ENCODE data around the gene CETN2.

Gene CETN2

GRCh38 chrX:152861826-152862225 lies 31.3 kb upstream of the CETN2 start:
- H3K36me3 ChIP-seq (ENCODE audit: control insufficient read depth in 2 of 2, insufficient read depth in 1 of 2, low read length in 2 of 2), result peaks cover 5 to 66% of the 10 kb centered on the region in 2 experiments; a peak in 2 of 3 replicates
- TF ChIP-seq BCL6B (tag by site-specific recombination; IDR thresholded peaks at IDR 0.05) (no peak), ZSCAN23 (tag by site-specific recombination; IDR thresholded peaks at IDR 0.05) (no peak)
- POLR2A ChIA-PET, result no interaction called here

DNA sequence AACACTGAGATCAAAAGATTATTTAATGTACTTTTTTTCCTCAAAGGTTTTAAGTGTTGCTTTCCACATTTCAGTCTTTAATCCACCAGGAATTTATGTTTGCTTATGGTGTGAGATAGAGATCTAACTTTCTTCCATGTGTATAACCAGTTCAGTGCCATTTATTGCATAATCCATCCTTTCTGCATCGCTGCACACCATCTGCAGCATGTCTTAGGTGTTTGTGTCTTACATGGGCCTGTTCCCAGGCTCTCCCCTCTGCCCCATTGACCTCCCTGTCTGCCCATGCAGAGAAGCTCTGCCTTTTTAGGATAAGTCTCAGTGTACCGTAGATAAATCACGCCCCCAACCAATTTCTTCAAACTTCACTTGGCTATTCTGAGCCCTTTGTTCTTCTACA lies 30.6 kb upstream of the CETN2 start:
- Histone ChIP-seq H3K9me3 (ENCODE audit: control insufficient read depth, insufficient read depth, low read depth, low read length) (no peaks in the 10 kb centered on the region), H3K4me1 (ENCODE audit: control insufficient read depth, insufficient read depth, low read length) (no peaks in the 10 kb centered on the region), H3K27ac (ENCODE audit: extremely low read depth, low read depth, low read length) (no peak overlapping the region), H3K36me3 (ENCODE audit: control insufficient read depth in 2 of 2, insufficient read depth in 1 of 2, low read length in 2 of 2) (peaks cover 8 to 59% of the 10 kb centered on the region in 2 experiments; a peak in 2 of 3 replicates), H3K4me3 (ENCODE audit: low read depth, low read length) (no peak overlapping the region)
- TF ChIP-seq ZNF585B (tag by site-specific recombination; IDR thresholded peaks at IDR 0.05) (no peak), ZNF248 (tag by site-specific recombination; IDR thresholded peaks at IDR 0.05) (no peak), BCL11B (tag by site-specific recombination; IDR thresholded peaks at IDR 0.05; ENCODE audit: low read depth) (no peak), ZNF510 (tag by site-specific recombination; IDR thresholded peaks at IDR 0.05; ENCODE audit: insufficient replicate concordance) (no peak), OSR2 (tag by site-specific recombination; IDR thresholded peaks at IDR 0.05) (no peak), TRIM28 (IDR thresholded peaks at IDR 0.05; ENCODE audit: borderline replicate concordance, low read length) (no peak), ZNF623 (tag by site-specific recombination; IDR thresholded peaks at IDR 0.05) (no peak), YY2 (tag by site-specific recombination; IDR thresholded peaks at IDR 0.05) (no peak), ZNF521 (tag by site-specific recombination; IDR thresholded peaks at IDR 0.05) (no peak)
- POLR2A ChIA-PET, result no interaction called here
- CTCF ChIA-PET, result interaction anchor here (0.7 kb wide), 1 partner anchor 606 kb away, joined by 4 read pairs; no protein-coding TSS in a partner anchor

More at GRCh38 chrX:152861826-152862225, 31.3 kb upstream of the CETN2 start:
- Histone ChIP-seq H3K4me1 (ENCODE audit: control insufficient read depth, insufficient read depth, low read length) (no peaks in the 10 kb centered on the region), H3K27ac (ENCODE audit: extremely low read depth, low read depth, low read length) (no peak overlapping the region), H3K9me3 (ENCODE audit: control insufficient read depth, insufficient read depth, low read depth, low read length) (no peaks in the 10 kb centered on the region), H3K4me3 (ENCODE audit: low read depth, low read length) (no peak overlapping the region)
- CTCF ChIA-PET, result interaction anchor here (0.7 kb wide), 1 partner anchor 605 kb away, joined by 4 read pairs; no protein-coding TSS in a partner anchor

DNA sequence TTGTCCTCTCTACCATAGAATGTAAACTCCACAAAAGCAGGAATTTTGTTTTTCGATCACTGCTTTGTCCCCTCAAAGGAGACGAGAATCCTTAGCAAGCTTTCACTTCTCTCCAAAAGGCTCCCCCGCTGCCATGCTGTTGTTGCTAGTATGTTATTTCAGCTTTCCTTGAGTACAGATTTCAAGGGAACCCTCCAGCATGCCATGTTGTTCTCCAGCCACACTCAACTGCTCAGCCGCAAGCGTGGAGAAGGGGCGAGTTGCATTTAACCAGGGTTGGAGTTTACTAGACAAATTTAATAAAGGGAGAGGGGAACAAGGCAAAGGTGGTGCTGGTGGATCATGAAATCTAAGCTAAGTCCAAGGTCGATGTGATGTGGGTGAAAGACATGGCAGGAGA lies 23.4 kb upstream of the CETN2 start:
- Histone ChIP-seq H3K36me3 (ENCODE audit: control insufficient read depth in 2 of 2, insufficient read depth in 1 of 2, low read length in 2 of 2) (peaks cover 20 to 48% of the 10 kb centered on the region in 2 experiments; a peak in 2 of 3 replicates), H3K4me3 (ENCODE audit: low read depth, low read length) (no peak overlapping the region), H3K4me1 (ENCODE audit: control insufficient read depth, insufficient read depth, low read length) (no peaks in the 10 kb centered on the region), H3K27ac (ENCODE audit: extremely low read depth, low read depth, low read length) (no peak overlapping the region), H3K9me3 (ENCODE audit: control insufficient read depth, insufficient read depth, low read depth, low read length) (no peaks in the 10 kb centered on the region)
- TF ChIP-seq ZNF391 (tag by site-specific recombination; IDR thresholded peaks at IDR 0.05; ENCODE audit: borderline replicate concordance, low read depth) (no peak), ZNF394 (tag by site-specific recombination; IDR thresholded peaks at IDR 0.05; ENCODE audit: borderline replicate concordance) (no peak), ZNF157 (tag by site-specific recombination; IDR thresholded peaks at IDR 0.05) (no peak), ZNF23 (tag by site-specific recombination; IDR thresholded peaks at IDR 0.05; ENCODE audit: borderline replicate concordance) (no peak), ZNF76 (tag by site-specific recombination; IDR thresholded peaks at IDR 0.05; ENCODE audit: borderline replicate concordance, low read depth) (no peak)
- TF ChIP-seq, protein P1, sequence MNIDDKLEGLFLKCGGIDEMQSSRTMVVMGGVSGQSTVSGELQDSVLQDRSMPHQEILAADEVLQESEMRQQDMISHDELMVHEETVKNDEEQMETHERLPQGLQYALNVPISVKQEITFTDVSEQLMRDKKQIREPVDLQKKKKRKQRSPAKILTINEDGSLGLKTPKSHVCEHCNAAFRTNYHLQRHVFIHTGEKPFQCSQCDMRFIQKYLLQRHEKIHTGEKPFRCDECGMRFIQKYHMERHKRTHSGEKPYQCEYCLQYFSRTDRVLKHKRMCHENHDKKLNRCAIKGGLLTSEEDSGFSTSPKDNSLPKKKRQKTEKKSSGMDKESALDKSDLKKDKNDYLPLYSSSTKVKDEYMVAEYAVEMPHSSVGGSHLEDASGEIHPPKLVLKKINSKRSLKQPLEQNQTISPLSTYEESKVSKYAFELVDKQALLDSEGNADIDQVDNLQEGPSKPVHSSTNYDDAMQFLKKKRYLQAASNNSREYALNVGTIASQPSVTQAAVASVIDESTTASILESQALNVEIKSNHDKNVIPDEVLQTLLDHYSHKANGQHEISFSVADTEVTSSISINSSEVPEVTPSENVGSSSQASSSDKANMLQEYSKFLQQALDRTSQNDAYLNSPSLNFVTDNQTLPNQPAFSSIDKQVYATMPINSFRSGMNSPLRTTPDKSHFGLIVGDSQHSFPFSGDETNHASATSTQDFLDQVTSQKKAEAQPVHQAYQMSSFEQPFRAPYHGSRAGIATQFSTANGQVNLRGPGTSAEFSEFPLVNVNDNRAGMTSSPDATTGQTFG (tag by site-specific recombination; IDR thresholded peaks at IDR 0.05; ENCODE audit: borderline replicate concordance), result no peak
- TF ChIP-seq, protein P2, sequence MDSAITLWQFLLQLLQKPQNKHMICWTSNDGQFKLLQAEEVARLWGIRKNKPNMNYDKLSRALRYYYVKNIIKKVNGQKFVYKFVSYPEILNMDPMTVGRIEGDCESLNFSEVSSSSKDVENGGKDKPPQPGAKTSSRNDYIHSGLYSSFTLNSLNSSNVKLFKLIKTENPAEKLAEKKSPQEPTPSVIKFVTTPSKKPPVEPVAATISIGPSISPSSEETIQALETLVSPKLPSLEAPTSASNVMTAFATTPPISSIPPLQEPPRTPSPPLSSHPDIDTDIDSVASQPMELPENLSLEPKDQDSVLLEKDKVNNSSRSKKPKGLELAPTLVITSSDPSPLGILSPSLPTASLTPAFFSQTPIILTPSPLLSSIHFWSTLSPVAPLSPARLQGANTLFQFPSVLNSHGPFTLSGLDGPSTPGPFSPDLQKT (IDR thresholded peaks at IDR 0.05; ENCODE audit: borderline replicate concordance, low read depth, low read length), result no peak
- POLR2A ChIA-PET, result no interaction called here
- CTCF ChIA-PET, result interaction anchor here (0.6 to 0.8 kb wide), 2 partner anchors 71 to 1304 kb away, joined by 3 read pairs; no protein-coding TSS in a partner anchor
